ENCODE data around the gene HEMK1.

The HEMK1 gene

DNA sequence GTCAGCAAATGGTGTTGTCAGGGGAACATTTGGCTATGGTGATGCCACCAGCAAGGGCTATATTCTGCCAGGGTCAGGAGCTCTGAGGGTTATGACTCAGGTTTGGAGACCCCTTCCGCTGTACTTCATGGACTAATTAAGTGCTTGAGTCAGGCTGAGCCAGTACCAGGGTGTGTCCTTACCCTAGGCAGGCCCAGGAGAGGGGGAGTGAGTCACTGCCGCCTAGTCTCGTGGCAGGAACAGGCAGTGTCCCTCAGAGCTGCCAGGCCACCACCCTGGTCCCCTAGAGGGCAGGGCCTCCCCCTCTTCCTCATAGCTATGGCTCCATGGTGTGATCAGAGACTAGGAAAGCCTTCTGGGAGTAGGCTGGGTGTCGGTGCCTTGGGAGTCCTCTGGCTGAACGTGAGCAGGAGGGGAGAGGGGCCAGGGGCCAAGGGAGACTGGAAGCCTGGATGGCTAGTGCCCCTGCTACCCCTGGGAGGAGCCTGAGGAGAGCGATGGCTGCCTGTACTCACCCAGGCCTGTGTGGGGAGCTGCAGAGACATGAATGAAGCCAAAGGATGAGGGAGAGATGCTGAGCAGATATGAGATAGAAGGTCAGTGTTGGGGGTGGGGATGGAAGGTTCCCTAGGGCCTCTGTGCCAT, 58.2 kb downstream of the HEMK1 start:
- TF ChIP-seq, protein P1, sequence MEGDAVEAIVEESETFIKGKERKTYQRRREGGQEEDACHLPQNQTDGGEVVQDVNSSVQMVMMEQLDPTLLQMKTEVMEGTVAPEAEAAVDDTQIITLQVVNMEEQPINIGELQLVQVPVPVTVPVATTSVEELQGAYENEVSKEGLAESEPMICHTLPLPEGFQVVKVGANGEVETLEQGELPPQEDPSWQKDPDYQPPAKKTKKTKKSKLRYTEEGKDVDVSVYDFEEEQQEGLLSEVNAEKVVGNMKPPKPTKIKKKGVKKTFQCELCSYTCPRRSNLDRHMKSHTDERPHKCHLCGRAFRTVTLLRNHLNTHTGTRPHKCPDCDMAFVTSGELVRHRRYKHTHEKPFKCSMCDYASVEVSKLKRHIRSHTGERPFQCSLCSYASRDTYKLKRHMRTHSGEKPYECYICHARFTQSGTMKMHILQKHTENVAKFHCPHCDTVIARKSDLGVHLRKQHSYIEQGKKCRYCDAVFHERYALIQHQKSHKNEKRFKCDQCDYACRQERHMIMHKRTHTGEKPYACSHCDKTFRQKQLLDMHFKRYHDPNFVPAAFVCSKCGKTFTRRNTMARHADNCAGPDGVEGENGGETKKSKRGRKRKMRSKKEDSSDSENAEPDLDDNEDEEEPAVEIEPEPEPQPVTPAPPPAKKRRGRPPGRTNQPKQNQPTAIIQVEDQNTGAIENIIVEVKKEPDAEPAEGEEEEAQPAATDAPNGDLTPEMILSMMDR (IDR thresholded peaks at IDR 0.05; ENCODE audit: insufficient read depth, low read depth, low read length, missing control alignments), result peak; percentile 30
- no peak overlapping the region for H3K4me3 ChIP-seq (ENCODE audit: low read length)
- DNase-seq (ENCODE audit: low read depth), result peak; percentile 91

DNA sequence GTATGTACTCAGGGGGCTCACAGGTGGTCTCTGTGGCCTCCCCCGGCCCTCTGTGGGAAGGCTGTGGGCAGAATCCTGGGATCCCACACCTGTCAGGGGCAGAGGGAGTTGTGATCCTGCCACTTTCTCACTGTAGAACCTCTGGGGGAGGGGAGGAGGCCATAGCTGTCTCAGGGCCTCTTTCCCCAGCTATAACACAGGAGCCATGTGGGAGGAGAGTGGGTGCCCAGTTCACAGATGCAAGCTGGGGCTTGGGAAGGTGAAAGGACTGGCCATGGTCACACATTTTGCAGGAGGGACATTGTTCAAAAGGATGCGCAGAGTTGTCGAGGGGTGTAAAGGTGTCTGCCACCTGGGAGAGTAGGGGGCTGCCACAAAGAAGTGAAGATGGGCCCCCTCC, 59.3 kb downstream of the HEMK1 start:
- DNase-seq (ENCODE audit: low read depth), result no peak
- TF ChIP-seq, protein P1 (IDR thresholded peaks at IDR 0.05; ENCODE audit: insufficient read depth, low read depth, low read length, missing control alignments), result no peak
- H3K4me3 ChIP-seq (ENCODE audit: low read length), result no peak overlapping the region

DNA sequence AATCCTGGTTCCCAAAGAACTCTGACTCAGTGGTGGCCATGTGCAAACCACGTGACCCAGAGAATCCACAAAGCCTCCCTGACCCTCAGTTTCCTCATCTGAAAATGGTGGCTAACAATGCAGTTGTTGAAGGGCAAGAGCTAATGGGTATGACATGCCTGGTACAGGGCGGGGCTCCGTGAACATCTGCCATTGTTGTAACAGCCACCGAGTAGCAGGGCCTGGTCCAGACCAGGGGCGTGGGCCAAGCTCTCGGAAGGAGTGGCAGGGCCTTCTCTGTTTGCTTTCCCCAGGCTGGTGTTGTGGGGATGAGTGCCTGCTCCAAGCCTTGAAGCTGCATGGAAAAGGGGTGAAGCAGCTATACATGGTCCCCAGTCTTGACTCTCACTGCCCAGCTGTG, 61.1 kb downstream of the HEMK1 start:
- DNase-seq (ENCODE audit: low read depth), result no peak
- no peak overlapping the region for H3K4me3 ChIP-seq (ENCODE audit: low read length)
- TF ChIP-seq, protein P1 (IDR thresholded peaks at IDR 0.05; ENCODE audit: insufficient read depth, low read depth, low read length, missing control alignments), result no peak

DNA sequence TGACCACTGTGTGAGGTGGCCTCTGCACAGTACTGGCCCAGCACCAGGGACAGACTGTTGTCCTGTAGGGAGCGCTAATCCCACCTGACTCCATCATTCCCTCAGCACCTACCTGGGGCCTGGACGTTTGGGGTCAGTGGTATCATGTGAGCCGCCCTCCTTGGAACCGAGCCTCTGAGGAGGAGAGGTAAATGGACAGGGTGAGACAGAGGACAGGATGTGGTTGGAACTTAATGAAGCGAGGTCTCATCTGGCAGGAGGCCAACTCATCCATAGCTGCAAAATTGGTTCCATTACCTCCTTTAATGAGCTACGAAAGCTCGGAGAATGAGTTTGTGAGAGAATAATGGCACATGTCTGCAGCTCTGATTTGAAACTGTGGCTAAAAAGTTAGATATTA, 61.6 kb downstream of the HEMK1 start:
- no peak overlapping the region for H3K4me3 ChIP-seq (ENCODE audit: low read length)
- DNase-seq (ENCODE audit: low read depth), result no peak
- TF ChIP-seq, protein P1 (IDR thresholded peaks at IDR 0.05; ENCODE audit: insufficient read depth, low read depth, low read length, missing control alignments), result no peak

DNA sequence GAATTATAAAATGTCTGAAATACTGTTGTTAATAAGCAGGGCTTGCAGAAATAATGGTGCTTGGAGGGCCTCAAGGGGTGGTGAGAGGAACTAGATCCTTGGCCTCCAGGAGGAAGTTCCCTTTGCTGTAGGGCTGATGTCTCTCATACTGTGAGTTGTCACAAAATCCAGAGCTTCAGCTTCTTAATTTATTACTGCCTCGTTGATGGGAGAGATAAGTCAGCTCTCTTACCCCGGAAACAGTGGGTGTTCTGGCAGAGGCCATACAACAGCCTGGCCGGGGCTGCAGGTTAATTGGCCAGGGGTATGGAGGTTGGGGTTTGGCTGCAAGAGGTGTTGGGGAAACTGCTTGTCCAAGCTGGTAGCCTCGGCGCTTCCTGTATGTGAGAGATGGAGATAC, 63.1 kb downstream of the HEMK1 start:
- no peak overlapping the region for H3K4me3 ChIP-seq (ENCODE audit: low read length)
- TF ChIP-seq, protein P1 (IDR thresholded peaks at IDR 0.05; ENCODE audit: insufficient read depth, low read depth, low read length, missing control alignments), result no peak
- no peak for DNase-seq (ENCODE audit: low read depth)

DNA sequence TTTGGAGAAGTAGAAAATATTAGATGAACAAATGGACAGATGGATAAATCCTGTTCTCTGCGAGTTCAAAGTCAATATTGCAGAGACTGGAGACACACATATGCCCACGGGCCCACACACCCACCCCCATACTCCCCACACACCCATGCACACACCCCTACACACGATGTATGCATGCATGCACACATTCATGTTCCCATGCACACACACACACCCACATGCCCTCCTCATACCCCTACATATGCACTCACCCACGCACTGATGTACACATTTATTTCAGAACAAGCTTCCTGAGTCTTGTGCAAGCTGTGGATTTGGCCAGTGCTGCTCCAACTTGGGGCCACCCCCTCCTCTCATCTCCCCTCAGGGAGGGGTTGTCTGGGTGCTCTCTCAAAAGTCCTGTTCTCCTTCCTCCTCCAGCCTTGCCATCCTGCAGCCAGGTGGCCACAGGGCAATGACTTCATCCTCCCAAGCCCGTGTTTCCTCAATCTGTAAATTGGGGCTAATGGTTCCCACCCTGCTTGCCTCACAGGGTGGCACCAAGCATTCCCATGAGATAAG, 64.0 kb downstream of the HEMK1 start:
- H3K4me3 ChIP-seq (ENCODE audit: low read length), result no peak overlapping the region
- TF ChIP-seq, protein P1 (IDR thresholded peaks at IDR 0.05; ENCODE audit: insufficient read depth, low read depth, low read length, missing control alignments), result no peak
- DNase-seq (ENCODE audit: low read depth), result no peak

DNA sequence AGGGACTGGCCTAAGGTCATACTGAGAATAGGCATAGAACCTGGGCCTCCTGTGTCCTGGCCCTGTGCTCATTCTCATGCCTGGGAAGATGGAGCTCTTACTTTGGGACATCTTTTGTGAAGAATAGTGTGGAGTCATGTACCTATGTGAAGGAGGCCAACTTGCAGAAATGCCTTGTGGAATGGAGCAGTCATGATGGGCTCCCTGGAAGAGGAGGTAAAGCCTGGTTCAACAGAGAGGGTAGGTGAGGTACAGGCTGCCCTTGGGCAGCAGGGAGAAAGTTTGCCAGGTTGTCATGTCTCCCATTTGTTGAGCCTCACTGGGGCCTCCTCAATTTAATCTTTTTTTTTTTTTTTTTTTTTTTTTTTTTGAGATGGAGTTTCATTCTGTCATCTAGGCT, 65.7 kb downstream of the HEMK1 start:
- DNase-seq (ENCODE audit: low read depth), result no peak
- TF ChIP-seq, protein P1 (IDR thresholded peaks at IDR 0.05; ENCODE audit: insufficient read depth, low read depth, low read length, missing control alignments), result no peak
- H3K4me3 ChIP-seq (ENCODE audit: low read length), result no peak overlapping the region

Data from epithelial cell of esophagus (primary cell).